Hematopoietic multipotent progenitor cell treated with erythropoietin and hydrocortisone succinate and interleukin-3 and kit ligand, for 15 days (in vitro differentiated cells): ENCODE results near the gene GRAMD1B.
"Not testable (repeated sequence)": the region's sequence is repeated elsewhere in the genome, so short reads cannot be mapped to it uniquely, and the experiment has no call there.

Source experiments
- DNase-seq: peaks from one replicate; pipeline ENCODE4 v3.0.0-alpha.2; 2015; ENCODE audit warnings: low spot score

GRAMD1B gene

DNA sequence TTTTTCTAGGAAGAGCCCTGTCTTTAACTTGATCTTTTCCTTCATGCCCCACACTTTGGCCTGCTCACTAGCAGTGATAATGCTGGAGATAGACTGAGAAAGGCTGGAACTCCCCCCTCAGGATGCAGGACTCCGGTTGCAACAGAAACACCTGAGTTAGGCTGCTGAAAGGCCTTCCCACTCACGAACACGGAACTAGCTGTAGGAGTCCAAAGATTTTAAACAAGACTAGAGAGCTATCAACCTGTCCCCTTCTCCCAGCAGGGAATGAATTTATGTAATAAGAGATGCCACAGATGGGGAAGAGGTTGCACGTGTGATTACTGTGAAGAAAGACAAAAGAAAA, 211.4 kb downstream of the GRAMD1B start:
- no peak for DNase-seq

GRCh38 chr11:123642435-123642834, 212.4 kb downstream of the GRAMD1B start:
- no peak for DNase-seq

GRCh38 chr11:123645286-123645975, 215.4 kb downstream of the GRAMD1B start:
- no peak for DNase-seq

GRCh38 chr11:123650901-123651300, 220.8 kb downstream of the GRAMD1B start:
- DNase-seq = no peak

DNA sequence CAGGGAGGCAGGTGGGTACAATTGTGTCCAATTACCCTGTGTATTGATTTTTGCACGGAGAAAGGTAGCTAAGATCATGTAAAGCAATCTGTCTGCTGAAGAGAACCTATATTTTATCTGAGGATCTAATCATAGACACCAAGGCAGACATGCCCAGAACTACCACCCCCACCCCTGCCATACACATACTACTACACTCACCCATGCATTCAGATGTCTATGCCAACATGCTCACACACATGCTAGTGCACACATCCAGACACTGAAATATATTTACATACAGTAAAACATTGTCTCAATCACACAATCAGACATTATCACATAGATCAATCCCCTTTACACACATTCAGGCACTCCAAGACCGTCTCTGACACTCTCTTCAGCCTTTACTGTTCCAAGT, 222.5 kb downstream of the GRAMD1B start:
- no peak for DNase-seq

DNA sequence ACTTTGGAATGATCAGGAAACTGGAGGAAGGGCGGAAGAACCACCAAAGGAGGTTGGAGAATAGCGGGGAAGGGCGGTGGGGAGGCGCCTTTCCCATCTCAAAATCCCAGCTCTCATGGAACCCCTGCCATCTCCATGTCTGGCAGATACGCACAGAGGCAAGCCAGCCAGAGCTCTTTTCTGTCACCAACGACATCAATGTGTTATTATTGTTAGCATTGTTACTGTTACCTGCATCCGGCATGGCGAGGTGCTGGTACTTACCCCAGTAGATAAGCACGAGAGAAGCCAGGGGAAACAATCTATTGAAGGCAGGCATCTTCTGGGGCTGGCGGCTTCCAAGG, 223.4 kb downstream of the GRAMD1B start:
- DNase-seq = no peak

DNA sequence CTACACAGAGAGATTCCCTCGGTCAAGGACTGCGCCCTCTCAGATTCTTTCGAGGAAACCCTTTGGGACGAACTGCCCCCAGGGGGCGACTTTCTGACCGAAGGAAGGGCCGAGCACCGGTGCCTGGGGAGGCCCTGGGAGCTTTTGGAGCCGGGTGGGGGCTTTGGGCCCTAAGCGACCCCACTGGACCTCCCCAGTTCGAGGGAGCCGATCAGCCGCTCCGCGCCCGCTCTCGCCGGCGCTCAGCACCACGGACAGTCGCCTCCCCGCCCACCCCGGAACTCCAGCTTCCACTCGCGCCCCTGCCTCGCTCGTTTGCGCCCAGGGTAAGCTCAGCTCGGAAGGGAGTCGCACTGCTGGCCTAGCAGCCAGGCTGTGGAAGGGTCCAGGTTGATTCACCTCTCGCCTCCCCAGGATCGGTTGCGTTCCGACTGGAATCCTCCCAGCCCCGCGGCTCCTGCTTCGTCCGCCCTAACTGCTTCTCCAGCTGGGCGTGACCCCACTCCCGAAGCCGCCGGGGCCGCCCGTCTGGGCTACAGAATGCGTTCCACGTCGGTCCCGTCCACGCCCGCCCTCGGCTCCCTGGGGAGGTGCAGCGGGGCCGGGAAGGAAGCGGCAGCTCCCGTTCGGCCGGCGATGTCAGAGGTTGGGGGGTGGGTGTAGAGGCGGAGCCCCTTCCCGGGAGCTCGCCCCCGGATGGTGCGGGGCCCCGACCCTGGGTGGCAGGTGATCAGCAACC, 223.9 kb downstream of the GRAMD1B start:
- DNase-seq = no peak

DNA sequence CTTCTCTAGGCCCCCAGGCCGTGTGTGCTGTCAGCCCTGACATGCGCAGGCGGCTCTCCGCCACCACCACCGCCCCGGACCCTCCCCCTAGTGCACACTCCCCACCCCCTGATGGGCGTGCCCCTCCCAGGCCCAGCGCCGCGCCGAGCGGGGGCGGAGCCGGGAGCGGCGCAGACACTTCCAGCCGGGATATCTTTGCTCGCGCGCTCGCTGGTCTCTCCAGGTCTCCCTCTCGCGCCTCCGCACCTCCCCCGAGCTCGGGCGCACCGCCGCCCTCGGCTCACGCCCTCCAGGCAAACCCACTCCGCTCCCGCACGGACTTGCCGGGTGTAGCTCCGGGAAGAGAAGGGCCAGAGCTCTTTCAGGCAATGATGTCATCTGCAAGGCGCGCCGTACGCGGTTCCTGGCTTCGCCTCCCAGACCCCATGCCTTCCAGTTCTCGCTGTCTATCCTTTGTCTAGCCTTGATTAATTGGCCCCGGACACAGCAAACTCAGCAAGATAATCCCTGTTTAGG, 224.6 kb downstream of the GRAMD1B start, which contains the start of gene SCN3B:
TSS of gene SCN3B (minus strand) at position 59 of the 516 bp plus-strand sequence. CDS start 823 bp downstream, outside the sequence.
- no peak for DNase-seq

DNA sequence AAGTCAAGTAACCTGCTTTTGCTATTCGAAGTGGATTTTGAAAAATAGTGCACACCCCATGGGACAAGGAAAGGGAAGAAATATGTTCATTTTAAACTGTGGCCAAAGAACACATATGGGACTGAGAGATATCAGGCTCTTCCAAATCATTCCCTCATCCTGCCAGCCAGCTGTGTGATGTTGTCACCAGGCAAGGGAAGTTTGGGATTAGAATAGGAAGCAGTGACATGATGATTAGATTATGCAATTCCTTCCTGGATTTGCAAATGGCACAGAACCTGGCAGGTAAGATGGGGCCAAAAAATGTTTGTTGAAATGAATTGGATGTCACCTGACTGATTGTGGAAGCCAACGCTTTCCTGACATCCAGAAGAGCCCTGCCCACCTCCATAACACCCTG, 229.2 kb downstream of the GRAMD1B start:
- no peak for DNase-seq

- not testable (repeated sequence) for DNase-seq
These were observed 229.9 kb downstream of the GRAMD1B start for GRCh38 chr11:123659965-123660364.

DNA sequence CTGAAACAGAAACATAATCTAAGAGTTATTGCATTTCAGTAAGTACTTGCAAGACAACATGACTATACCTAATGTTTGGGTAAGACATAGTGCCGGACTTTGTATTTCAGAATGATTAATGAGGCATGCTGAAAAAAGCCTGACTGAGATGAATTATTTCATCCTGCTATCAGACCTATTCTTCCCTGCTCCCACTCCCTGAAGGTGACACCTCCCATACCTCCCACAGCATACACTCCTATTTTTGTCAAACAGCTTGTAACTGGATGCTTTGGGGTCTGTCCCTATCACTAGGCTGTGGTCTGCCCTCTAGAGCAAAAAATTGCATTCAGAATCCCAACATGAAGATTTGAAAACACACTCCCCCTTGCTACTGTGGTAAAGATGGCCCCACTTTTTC, 235.2 kb downstream of the GRAMD1B start:
- no peak for DNase-seq

- DNase-seq = no peak
These were observed 240.0 kb downstream of the GRAMD1B start for GRCh38 chr11:123670081-123670480.

- no peak for DNase-seq
These were observed 241.5 kb downstream of the GRAMD1B start for GRCh38 chr11:123671534-123671933.

DNA sequence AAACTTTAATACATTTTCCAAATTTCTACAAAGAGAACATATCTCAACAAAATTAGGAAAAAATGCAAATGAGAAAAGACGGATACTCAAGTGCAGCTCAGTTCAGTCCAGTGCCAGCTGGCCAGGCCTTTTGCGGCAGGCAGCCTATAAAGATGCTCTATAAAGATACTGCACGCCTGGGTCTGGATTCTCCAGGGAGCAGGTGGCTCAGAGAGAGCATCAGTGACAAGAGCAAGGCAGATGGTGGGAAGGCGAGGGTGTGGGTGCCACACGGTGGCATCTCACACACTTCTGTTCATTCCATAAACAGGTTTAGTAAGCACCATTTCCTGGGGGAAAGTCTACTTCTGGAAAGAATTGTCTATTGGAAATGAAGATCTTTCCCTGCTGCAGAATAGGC, 242.5 kb downstream of the GRAMD1B start:
- DNase-seq = no peak

GRCh38 chr11:123674297-123674696, 244.2 kb downstream of the GRAMD1B start:
- DNase-seq = no peak
